Measurements from ENCODE around the gene PRR36.

Gene PRR36

DNA sequence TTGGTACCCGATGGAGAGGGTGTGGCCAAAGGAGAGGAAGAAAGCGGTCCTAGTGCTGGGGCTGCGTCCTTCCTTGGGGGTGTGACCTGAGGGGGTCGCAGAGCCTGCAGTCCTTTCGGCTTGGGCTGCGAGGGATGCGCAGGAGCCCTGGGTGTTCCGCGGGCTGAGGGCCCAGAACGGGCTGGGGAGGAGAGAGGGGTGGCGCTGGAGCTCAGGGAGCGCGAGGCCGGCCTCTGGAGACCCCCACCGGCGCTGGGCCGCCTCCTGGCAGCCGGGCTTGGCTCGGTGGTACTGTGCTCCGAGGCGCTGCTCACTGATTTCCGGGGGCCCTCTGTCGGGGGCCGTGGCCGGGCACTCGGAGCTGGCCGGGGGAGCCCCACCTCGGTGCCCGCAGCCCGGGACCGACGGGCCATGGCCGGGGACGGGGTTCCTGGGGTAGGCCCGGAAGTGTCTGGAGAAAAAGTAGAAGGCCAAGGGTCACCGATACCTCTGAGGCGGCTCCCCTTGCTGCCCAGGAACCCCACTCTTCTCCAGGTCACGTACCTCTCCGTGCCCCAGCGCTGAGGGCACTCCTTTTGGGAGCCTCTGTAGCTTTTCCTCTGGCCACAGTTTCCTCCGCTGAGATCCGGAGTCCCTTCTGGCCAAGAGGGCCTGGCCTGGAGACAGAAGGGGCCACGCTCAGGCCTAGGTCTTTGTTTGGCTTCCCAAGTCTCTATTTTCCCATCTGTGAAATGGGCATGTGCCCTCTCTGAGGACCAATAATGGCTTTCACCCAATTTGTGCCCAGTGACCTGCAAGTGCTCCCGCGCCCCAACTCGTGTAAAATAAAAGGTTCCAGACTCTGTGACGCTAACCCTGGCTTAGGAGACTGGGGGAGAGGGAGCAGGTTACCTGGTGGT lies 1.6 kb downstream of the PRR36 start:
- peaks cover 19% of the 10 kb centered on the region for H3K27me3 ChIP-seq (ENCODE audit: insufficient read depth, low read length)
- no peak overlapping the region for H2BK120ac ChIP-seq (ENCODE audit: insufficient read depth, low read length, poor library complexity)
- WGBS (ENCODE audit: extremely low coverage, insufficient coverage, insufficient read length) = no CpG with 5 or more reads among the region's 47 CpGs

DNA sequence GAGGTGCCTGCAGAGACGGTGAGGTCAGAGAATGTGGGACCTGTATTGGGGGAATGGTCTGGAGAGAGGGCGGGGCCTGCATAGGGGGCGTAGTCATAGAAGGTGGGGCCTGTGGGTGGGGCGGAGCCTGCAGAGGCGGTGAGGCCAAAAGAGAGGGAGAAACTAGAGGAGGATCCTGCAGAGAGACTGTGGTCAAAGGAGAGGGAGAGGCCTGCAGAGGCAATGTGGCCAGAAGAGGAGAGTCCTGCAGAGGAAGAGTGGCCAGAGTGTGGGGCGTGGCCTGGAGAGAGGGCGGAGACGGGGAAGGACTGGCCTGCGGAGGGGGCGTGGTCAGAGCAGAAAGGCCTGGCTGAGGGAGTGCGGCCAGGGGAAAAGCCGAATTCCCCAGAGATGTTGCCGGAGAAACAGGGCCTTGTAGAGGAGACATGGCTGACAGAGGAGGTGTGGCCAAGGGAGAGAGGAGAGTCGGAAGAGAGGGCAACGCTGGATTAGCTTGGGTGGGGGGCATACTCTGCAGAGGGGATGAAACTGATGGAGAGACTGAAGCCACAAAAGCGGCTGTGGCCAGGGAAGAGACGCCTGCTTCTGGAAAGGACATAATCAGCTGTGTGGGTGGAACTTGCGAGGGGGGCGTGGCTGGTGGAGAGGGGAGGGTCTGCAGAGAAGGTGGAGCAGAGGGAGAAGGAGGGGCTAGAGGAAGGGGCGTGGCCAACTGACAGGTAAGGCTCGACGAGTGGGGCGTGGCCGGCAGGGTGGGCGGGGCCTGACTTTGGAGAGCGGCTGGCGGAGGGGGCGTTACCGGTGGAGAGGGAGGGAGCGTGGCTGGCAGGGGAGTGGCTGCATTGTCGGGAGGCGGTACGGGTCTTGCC lies 2.5 kb downstream of the PRR36 start:
- no peak overlapping the region for H2BK5ac ChIP-seq (ENCODE audit: low read depth, low read length, poor library complexity)
- no peak overlapping the region for H3K23ac ChIP-seq (ENCODE audit: low read length)
- no peak overlapping the region for H3K18ac ChIP-seq (ENCODE audit: low read length)
- H4K12ac ChIP-seq (ENCODE audit: low read depth, low read length) = peak overlapping the region; percentile 12
- no CpG with 5 or more reads among the region's 33 CpGs for WGBS (ENCODE audit: extremely low coverage, insufficient coverage, insufficient read length)
- H3K9me3 ChIP-seq (ENCODE audit: insufficient read depth, low read depth, low read length) = peaks cover 13% of the 10 kb centered on the region
- peak overlapping the region; percentile 13 for H3K27ac ChIP-seq (ENCODE audit: low read depth, low read length)
- H3K9ac ChIP-seq (ENCODE audit: low read length) = no peak overlapping the region
- H3K4me1 ChIP-seq (ENCODE audit: control insufficient read depth in 1 of 2, insufficient read depth in 2 of 2, low read length in 2 of 2) = peaks cover 16 to 40% of the 10 kb centered on the region in 2 experiments
- peak overlapping the region; percentile 30 for H2AFZ ChIP-seq (ENCODE audit: insufficient read depth, low read length, poor library complexity)
- H2AK5ac ChIP-seq (ENCODE audit: low read length) = no peak overlapping the region
- peak; percentile 93 to 97 for DNase-seq
- no peak overlapping the region for H3K4ac ChIP-seq (ENCODE audit: low read depth, low read length)
- peaks cover 3% of the 10 kb centered on the region for H3K79me1 ChIP-seq (ENCODE audit: low read length)
- peak overlapping the region; percentile 13 for H3K4me2 ChIP-seq (ENCODE audit: low read length)
- H4K91ac ChIP-seq (ENCODE audit: low read depth, low read length) = no peak overlapping the region
- peaks cover 19% of the 10 kb centered on the region for H3K27me3 ChIP-seq (ENCODE audit: insufficient read depth, low read length)
- H4K8ac ChIP-seq (ENCODE audit: low read depth, low read length) = peak overlapping the region; percentile 8
- no peaks in the 10 kb centered on the region for H3K79me2 ChIP-seq (ENCODE audit: control insufficient read depth, insufficient read depth, low read length, poor library complexity)
- H3K36me3 ChIP-seq (ENCODE audit: control insufficient read depth in 1 of 2, insufficient read depth in 2 of 2, low read length in 2 of 2) = no peaks in the 10 kb centered on the region
- no peak overlapping the region for H3K14ac ChIP-seq (ENCODE audit: low read length)
- no peak overlapping the region for H2BK120ac ChIP-seq (ENCODE audit: insufficient read depth, low read length, poor library complexity)
- H3K4me3 ChIP-seq (ENCODE audit: low read depth, low read length) = no peak overlapping the region
- no peak overlapping the region for H2BK12ac ChIP-seq (ENCODE audit: low read length)

More for the DNA sequence above, 1.6 kb downstream of the PRR36 start:
- DNase-seq = no peak
- Histone ChIP-seq H4K8ac (ENCODE audit: low read depth, low read length) (no peak overlapping the region), H4K12ac (ENCODE audit: low read depth, low read length) (no peak overlapping the region), H3K23ac (ENCODE audit: low read length) (no peak overlapping the region), H2BK5ac (ENCODE audit: low read depth, low read length, poor library complexity) (no peak overlapping the region), H3K14ac (ENCODE audit: low read length) (no peak overlapping the region), H3K27ac (ENCODE audit: low read depth, low read length) (no peak overlapping the region), H3K4me2 (ENCODE audit: low read length) (no peak overlapping the region), H4K91ac (ENCODE audit: low read depth, low read length) (no peak overlapping the region), H3K79me2 (ENCODE audit: control insufficient read depth, insufficient read depth, low read length, poor library complexity) (no peaks in the 10 kb centered on the region), H2AFZ (ENCODE audit: insufficient read depth, low read length, poor library complexity) (no peak overlapping the region), H3K79me1 (ENCODE audit: low read length) (peaks cover 3% of the 10 kb centered on the region), H3K18ac (ENCODE audit: low read length) (no peak overlapping the region), H3K9ac (ENCODE audit: low read length) (no peak overlapping the region), H3K9me3 (ENCODE audit: insufficient read depth, low read depth, low read length) (peaks cover 10% of the 10 kb centered on the region), H3K36me3 (ENCODE audit: control insufficient read depth in 1 of 2, insufficient read depth in 2 of 2, low read length in 2 of 2) (no peaks in the 10 kb centered on the region), H3K4me1 (ENCODE audit: control insufficient read depth in 1 of 2, insufficient read depth in 2 of 2, low read length in 2 of 2) (peaks cover 16 to 40% of the 10 kb centered on the region in 2 experiments), H2AK5ac (ENCODE audit: low read length) (no peak overlapping the region), H3K4ac (ENCODE audit: low read depth, low read length) (no peak overlapping the region), H2BK12ac (ENCODE audit: low read length) (no peak overlapping the region), H3K4me3 (ENCODE audit: low read depth, low read length) (no peak overlapping the region)

DNA sequence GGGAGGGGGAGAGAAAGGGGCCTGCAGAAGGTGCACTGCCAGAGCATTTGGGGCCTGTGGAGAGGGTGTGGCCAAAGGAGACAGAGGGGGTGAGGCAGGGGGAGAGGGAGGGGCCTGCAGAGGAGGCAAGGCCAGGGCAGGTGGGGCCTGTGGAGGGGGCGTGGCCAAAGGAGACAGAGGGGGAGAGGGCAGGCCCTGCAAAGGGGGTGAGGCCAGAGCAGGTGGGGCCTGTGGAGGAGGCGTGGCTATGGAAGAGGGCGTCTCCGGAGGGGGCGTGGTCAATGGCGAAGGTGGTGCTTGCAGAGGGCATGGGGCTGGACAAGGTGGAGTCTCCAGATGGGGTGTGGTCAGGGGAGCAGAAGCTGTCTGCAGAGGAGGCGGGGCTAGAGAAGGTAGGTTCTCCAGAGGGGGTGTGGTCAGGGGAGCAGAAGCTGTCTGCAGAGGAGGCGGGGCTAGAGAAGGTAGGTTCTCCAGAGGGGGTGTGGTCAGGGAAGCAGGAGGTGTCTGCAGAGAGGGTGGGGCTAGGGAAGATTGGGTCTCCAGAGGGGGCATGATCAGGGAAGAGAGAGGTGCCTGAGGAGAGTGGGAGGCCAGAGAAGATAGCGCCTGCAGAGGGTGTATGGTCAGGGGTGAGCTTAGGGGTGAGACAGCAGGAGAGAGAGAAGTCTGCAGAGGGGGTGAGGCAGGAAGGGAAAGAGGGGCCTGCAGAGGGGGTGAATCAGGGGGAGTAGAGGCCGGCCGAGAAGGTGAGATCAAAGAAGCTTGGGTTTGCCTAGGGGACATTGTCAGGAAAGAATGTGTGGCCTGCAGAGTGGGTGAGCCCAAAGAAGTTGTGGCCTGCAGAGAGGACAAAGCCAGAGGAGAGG lies 3.4 kb downstream of the PRR36 start:
- Histone ChIP-seq H3K23ac (ENCODE audit: low read length) (no peak overlapping the region), H3K4me1 (ENCODE audit: control insufficient read depth in 1 of 2, insufficient read depth in 2 of 2, low read length in 2 of 2) (peaks cover 16 to 40% of the 10 kb centered on the region in 2 experiments)
- WGBS (ENCODE audit: extremely low coverage, insufficient coverage, insufficient read length) = no CpG with 5 or more reads among the region's 11 CpGs

More for the DNA sequence above, 3.4 kb downstream of the PRR36 start:
- Histone ChIP-seq H3K9ac (ENCODE audit: low read length) (no peak overlapping the region), H2BK5ac (ENCODE audit: low read depth, low read length, poor library complexity) (no peak overlapping the region), H3K18ac (ENCODE audit: low read length) (no peak overlapping the region), H3K14ac (ENCODE audit: low read length) (no peak overlapping the region), H3K27ac (ENCODE audit: low read depth, low read length) (peak overlapping the region; percentile 16), H3K4ac (ENCODE audit: low read depth, low read length) (no peak overlapping the region), H4K12ac (ENCODE audit: low read depth, low read length) (no peak overlapping the region), H3K79me1 (ENCODE audit: low read length) (peaks cover 3% of the 10 kb centered on the region), H3K27me3 (ENCODE audit: insufficient read depth, low read length) (peaks cover 19% of the 10 kb centered on the region), H3K36me3 (ENCODE audit: control insufficient read depth in 1 of 2, insufficient read depth in 2 of 2, low read length in 2 of 2) (no peaks in the 10 kb centered on the region), H3K4me2 (ENCODE audit: low read length) (no peak overlapping the region), H3K79me2 (ENCODE audit: control insufficient read depth, insufficient read depth, low read length, poor library complexity) (no peaks in the 10 kb centered on the region), H3K4me3 (ENCODE audit: low read depth, low read length) (no peak overlapping the region), H2BK12ac (ENCODE audit: low read length) (no peak overlapping the region), H2AFZ (ENCODE audit: insufficient read depth, low read length, poor library complexity) (no peak overlapping the region), H4K91ac (ENCODE audit: low read depth, low read length) (no peak overlapping the region), H3K9me3 (ENCODE audit: insufficient read depth, low read depth, low read length) (peaks cover 13% of the 10 kb centered on the region), H2AK5ac (ENCODE audit: low read length) (no peak overlapping the region), H4K8ac (ENCODE audit: low read depth, low read length) (no peak overlapping the region), H2BK120ac (ENCODE audit: insufficient read depth, low read length, poor library complexity) (no peak overlapping the region)
- peak; percentile 60 to 69 for DNase-seq

Data from trophoblast cell (in vitro differentiated cells and primary cell).